Heart left ventricle (tissue), 13 donors: ENCODE results near the gene PHF2.

Source experiments
- POLR2A ChIP-seq, 2 donors: fragments of 450-650 bp; IDR thresholded peaks; one replicate each; pipeline ENCODE4 v1.6.1; 2017; ENCODE audit warnings: antibody characterized with exemption in 2 of 2, mild to moderate bottlenecking in 2 of 2, moderate library complexity in 2 of 2
- TF ChIP-seq, protein P1 (sequence below), 12 donors: fragments of 200-600 bp; sonication (generic) in 4 of 12; IDR thresholded peaks; one replicate each; pipeline versions ENCODE4 v1.5.0 to v1.8.0; 2018 to 2022; ENCODE audit warnings: antibody characterized with exemption in 12 of 12, mild to moderate bottlenecking in 5 of 12
- donor health status: ischemic (EF 13 %, LVEDD 7.1; RV severe dilation, severe dysfunction).
- donor health status: DM: no; HTN: yes; CAD: no.
- donor health status: DM: no; HTN: no; CAD: no.
- donor health status: ischemic (EF 25% LVEDD 6.9; RV normal size, moderate dysfunction).
- donor health status: ischemic (EF 25% LVEDD 5.7; RV mildly dilated, moderate dysfunction).
- donor health status: ischemic (EF 35%, LVEDD 5.7; RV mildly dilated, moderate dysfunction).
- donor health status: nonischemic (EF 11% LVEDD 7.7; RV severe dilation, severe dysfunction).
- donor health status: DM: yes; HTN: yes; CAD: no.
- donor health status: PGD.
- donor health status: ischemic (EF 29% LVEDD 5.4; RV normal size, mild dysfunction).
- donor health status: nonischemic (EF 23%, LVEDD 6.1; RV moderate dilation, normal function).

DNA sequence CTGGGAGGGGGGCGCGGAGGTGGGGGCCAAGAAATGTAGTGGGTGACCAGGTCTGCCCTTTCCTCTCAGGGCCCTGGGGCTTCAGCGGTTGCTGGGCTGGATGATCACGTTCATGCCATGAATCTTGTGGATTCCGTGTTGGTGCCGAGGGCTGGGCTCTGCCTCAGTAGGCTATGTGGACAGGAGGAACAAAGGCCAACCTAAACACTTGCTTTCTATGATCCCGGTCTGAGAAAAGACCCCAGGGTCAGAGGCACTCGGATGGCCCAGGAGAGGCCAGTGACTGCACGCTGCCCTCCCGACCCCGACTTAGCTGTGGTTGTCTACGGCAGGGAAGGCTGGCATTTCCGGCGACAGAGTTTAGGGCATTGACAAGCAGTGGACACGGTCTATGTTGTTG is 26.6 kb downstream of the PHF2 start:
- no peak for TF ChIP-seq POLR2A (IDR thresholded peaks at IDR 0.05)
- TF ChIP-seq, protein P1, sequence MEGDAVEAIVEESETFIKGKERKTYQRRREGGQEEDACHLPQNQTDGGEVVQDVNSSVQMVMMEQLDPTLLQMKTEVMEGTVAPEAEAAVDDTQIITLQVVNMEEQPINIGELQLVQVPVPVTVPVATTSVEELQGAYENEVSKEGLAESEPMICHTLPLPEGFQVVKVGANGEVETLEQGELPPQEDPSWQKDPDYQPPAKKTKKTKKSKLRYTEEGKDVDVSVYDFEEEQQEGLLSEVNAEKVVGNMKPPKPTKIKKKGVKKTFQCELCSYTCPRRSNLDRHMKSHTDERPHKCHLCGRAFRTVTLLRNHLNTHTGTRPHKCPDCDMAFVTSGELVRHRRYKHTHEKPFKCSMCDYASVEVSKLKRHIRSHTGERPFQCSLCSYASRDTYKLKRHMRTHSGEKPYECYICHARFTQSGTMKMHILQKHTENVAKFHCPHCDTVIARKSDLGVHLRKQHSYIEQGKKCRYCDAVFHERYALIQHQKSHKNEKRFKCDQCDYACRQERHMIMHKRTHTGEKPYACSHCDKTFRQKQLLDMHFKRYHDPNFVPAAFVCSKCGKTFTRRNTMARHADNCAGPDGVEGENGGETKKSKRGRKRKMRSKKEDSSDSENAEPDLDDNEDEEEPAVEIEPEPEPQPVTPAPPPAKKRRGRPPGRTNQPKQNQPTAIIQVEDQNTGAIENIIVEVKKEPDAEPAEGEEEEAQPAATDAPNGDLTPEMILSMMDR (IDR thresholded peaks at IDR 0.05) = no peak
